Measurements from ENCODE around the gene SKOR1. TPM values are rescaled to one million over a fixed set of nuclear protein-coding genes. Genes with fewer than 3 reads are reported as not detected.

SKOR1 gene
- total and polyA plus RNA-seq, 2 of the 13 experiments (the other 11 are each of a cell fraction or from before 2014, with no cell fraction given) = 0.09 to 0.11 TPM

DNA sequence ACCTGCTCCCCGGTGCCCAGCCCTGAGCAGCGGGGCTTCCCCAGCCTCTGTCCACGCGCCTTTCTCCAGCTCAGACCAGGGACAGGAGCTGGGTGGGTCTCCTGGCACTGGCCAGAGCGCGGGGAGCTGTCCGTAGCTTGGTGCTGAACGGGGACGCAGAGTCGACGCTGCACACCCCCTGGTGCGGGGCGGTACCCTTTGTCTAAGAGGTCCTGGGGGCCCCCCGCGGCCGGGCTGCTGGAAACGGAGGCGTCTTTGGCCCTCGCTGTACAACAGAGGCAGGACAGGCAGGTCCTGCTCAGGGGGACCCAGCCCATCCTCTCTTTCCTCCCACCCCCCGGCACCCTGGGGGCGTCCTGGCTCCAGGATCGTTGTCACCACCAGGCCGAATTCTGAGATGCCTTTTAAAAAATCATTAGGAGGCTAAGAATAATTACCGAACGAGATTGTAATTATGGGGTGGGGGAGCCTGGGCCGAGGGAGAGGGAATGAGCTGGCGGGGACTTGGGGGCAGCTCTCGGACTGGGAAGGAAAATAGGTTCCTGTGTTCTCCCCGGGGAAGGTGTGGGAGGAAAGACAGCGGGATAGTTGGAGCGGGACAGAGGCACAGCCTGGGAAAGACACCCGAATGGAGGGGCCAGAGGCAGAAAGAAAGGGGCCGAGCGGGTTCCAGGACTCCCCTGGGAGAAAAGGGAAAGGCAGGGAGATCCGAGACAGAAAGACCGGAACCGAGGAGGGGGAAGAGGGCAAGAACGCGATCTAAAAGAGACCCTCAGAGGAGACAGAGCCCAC, 4.1 kb upstream of the SKOR1 start:
- no peak overlapping the region for H3K27ac ChIP-seq (ENCODE audit: extremely low read length, insufficient read depth, low read length)
- H3K4me1 ChIP-seq (ENCODE audit: insufficient read depth, low read length) = no peaks in the 10 kb centered on the region
- H3K36me3 ChIP-seq (replicated peaks in 1 of 2; ENCODE audit: control insufficient read depth in 1 of 2, insufficient read depth in 2 of 2, low read length in 2 of 2) = no peaks in the 10 kb centered on the region
- intact Hi-C loops (cut with micrococcal nuclease; ENCODE audit: unreplicated experiment) = no loop called here
- in situ Hi-C loops (cut with HindIII; ENCODE audit: extremely low pct_ligation_motif_present, low pct_unique_long_range_greater_than_20kb) = no loop called here
- no peak overlapping the region for H3K4me2 ChIP-seq (ENCODE audit: low read depth, low read length)
- H3K27me3 ChIP-seq (ENCODE audit: control insufficient read depth in 1 of 2, insufficient read depth in 2 of 2, low read length in 2 of 2) = peaks cover 13 to 45% of the 10 kb centered on the region in 2 experiments
- ChIA-PET CTCF (ENCODE audit: low intra/inter-chr PET ratio, low total read pairs) (no interaction called here), POLR2A (no interaction called here)
- no peaks in the 10 kb centered on the region for H3K79me2 ChIP-seq (ENCODE audit: insufficient read depth, low read length)
- no peak overlapping the region for H2AFZ ChIP-seq (ENCODE audit: low read length)
- peak; percentile 28 for DNase-seq (ENCODE audit: low spot score)
- BruUV-seq (replicated peaks) = no TSS peak
- H3K4me3 ChIP-seq (replicated peaks in 1 of 3; ENCODE audit: insufficient read depth in 1 of 3, low read depth in 2 of 3, low read length in 3 of 3) = no peak overlapping the region
- ATAC-seq = peak; percentile 79
- H3K9ac ChIP-seq (ENCODE audit: insufficient read depth, low read depth, low read length) = no peak overlapping the region
- no peaks in the 10 kb centered on the region for H3K9me3 ChIP-seq (ENCODE audit: low read length)
- no peak for FAIRE-seq
- peaks cover 8% of the 10 kb centered on the region; the same call in 1 of the 2 replicates for H4K20me1 ChIP-seq (ENCODE audit: insufficient read depth, low read length)
- WGBS (ENCODE audit: low lambda C conversion rate) = 26% methylated on average over 19 of the region's 39 CpGs
- peak; percentile 58; the same call in 1 of the 2 replicates for TF ChIP-seq WIZ (CRISPR knock-in tag; IDR thresholded peaks at IDR 0.05)
- TF ChIP-seq HDAC2 (CRISPR knock-in tag; IDR thresholded peaks at IDR 0.05) = peak; percentile 66; the same call in 1 of the 2 replicates
- no peak for TF ChIP-seq ZNF672 (CRISPR knock-in tag; IDR thresholded peaks at IDR 0.05)
- TF ChIP-seq ZNF800 (CRISPR knock-in tag; IDR thresholded peaks at IDR 0.05) = peak; percentile 93
- peak; percentile 80; the same call in 1 of the 2 replicates for TF ChIP-seq ZNF607 (CRISPR knock-in tag; IDR thresholded peaks at IDR 0.05; ENCODE audit: borderline replicate concordance)
- TF ChIP-seq ZNF7 (CRISPR knock-in tag; IDR thresholded peaks at IDR 0.05) = 0 out of 2 replicates have a peak, but pooled peaks have one; percentile 10
- peak; percentile 42; the same call in 1 of the 2 replicates for TF ChIP-seq ZNF768 (CRISPR knock-in tag; IDR thresholded peaks at IDR 0.05)
- TF ChIP-seq, protein P1, sequence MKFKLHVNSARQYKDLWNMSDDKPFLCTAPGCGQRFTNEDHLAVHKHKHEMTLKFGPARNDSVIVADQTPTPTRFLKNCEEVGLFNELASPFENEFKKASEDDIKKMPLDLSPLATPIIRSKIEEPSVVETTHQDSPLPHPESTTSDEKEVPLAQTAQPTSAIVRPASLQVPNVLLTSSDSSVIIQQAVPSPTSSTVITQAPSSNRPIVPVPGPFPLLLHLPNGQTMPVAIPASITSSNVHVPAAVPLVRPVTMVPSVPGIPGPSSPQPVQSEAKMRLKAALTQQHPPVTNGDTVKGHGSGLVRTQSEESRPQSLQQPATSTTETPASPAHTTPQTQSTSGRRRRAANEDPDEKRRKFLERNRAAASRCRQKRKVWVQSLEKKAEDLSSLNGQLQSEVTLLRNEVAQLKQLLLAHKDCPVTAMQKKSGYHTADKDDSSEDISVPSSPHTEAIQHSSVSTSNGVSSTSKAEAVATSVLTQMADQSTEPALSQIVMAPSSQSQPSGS (CRISPR knock-in tag; IDR thresholded peaks at IDR 0.05) = 0 out of 2 replicates have a peak, but pooled peaks have one; percentile 43
- TF ChIP-seq PRDM15 (CRISPR knock-in tag; IDR thresholded peaks at IDR 0.05) = no peak
- no peak for TF ChIP-seq FIP1L1 (IDR thresholded peaks at IDR 0.05; ENCODE audit: borderline replicate concordance, insufficient read depth, low read depth, low read length)
- 0 out of 2 replicates have a peak, but pooled peaks have one; percentile 39 for TF ChIP-seq MED13 (CRISPR knock-in tag; IDR thresholded peaks at IDR 0.05)
- TF ChIP-seq, protein P2, sequence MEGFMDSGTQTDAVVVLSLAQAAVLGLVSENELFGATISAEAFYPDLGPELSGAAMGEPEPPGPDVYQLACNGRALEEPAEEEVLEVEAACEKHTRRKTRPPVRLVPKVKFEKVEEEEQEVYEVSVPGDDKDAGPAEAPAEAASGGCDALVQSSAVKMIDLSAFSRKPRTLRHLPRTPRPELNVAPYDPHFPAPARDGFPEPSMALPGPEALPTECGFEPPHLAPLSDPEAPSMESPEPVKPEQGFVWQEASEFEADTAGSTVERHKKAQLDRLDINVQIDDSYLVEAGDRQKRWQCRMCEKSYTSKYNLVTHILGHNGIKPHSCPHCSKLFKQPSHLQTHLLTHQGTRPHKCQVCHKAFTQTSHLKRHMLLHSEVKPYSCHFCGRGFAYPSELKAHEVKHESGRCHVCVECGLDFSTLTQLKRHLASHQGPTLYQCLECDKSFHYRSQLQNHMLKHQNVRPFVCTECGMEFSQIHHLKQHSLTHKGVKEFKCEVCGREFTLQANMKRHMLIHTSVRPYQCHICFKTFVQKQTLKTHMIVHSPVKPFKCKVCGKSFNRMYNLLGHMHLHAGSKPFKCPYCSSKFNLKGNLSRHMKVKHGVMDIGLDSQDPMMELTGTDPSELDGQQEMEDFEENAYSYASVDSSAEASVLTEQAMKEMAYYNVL (CRISPR knock-in tag; IDR thresholded peaks at IDR 0.05; ENCODE audit: borderline replicate concordance) = no peak
- TF ChIP-seq STAG1 (CRISPR knock-in tag; IDR thresholded peaks at IDR 0.05) = peak; percentile 19; the same call in 1 of the 2 replicates

Data from HepG2 (cell line).